HG03378 (cell line): ENCODE measurements around the gene ZNF506.
"Not testable (repeated sequence)": the region's sequence is repeated elsewhere in the genome, so short reads cannot be mapped to it uniquely, and the experiment has no call there.

Source experiments
- ATAC-seq: cut with Tn5 transposase; IDR thresholded peaks from one replicate; pipeline ENCODE4 v1.9.1; 2021; ENCODE audit warnings: mild to moderate bottlenecking, moderate library complexity; ENCODE audit not compliant: unreplicated experiment

The ZNF506 gene

DNA sequence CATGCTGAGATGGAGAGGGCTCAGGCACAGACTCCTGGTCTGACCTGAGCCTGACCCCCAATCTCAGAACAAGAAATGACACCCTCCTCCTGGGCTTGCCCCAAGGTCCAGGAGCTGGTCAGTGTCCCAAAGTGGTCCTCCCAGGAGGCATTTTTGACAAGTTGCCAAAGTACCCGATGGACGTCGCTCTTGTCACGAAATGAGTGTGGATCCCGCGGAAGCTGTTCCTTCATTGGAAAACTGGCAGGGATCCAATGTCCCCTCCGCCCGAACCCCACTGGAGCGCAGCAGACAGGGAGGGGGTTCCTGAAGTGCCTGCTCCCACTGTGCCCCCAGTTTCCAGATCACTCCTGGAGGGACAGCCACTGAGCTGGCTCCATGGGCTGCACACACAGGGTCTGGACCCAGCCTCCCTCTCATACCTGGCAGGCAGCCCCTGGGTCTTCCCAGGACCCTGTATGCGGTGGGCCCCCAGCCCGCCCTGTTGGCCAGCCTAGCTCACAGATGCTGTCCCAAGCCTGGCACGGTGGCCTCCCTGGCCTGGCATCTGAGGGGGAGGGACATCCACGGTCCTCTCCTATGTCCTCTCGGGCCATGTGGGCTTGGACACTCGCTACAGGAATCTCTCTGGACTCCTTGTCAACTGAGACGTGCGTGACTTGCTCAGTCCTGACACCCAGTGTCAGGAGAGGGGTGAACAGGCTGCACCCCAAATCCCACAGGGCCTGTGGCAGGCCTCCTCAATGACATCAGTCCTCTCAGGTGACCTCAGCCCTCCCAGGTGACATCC is 75.9 kb downstream of the ZNF506 start:
- no peak for ATAC-seq

DNA sequence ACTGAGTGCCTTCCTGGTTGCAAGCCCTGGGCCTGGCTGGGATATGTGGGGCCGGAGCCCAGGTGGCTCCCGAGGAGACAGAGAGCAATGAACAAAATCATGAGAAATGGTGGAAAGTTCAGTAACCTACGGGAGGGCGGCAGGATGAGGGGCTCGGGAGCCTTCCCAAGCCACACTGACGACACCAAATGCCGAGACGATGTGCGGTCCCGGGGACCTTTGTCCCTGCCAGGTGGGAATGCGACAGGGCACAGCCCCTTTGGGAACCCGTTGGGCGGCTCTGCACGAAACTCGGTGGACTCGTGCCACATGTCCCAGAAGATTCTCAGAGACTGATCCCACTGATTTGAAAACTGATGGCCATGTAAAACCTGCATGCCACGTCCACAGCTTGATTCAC is 76.9 kb downstream of the ZNF506 start:
- no peak for ATAC-seq

DNA sequence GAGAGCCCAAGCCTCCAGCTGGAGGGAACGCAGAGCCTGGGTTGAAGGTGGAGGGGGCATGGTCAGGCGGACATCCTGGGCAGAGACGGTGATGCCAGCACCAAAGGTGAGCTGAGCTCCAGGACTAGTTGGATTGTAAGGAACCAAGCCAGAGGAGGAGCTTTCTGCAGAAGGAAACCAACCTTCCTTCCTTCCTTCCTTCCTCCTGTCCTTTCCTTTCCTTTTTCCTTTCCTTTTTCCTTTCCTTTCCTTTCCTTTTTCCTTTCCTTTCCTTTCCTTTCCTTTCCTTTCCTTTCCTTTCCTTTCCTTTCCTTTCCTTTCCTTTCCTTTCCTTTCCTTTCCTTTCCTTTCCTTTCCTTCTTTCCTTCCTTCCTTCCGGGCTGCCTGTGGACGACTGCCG is 77.6 kb downstream of the ZNF506 start:
- not testable (repeated sequence) for ATAC-seq

DNA sequence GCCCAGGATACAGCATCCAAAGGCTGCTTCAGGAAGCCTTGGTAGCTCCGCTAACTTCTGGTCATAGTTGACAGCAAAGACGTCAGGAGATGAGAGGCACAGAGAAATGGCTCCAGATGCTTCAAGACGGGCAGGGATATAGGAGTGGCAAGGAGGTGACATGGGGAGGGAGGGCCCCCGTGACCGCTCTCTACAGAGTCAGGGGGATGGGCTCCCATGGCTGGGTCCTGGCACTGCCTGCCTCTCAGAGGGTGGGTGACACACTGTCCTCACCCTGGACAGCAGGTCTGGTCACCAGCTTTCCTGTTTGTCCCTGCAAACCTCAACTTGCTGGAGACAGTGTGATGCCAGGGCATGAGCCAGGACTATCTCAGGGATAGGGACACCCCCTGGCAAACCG is 78.4 kb downstream of the ZNF506 start:
- ATAC-seq, result no peak

DNA sequence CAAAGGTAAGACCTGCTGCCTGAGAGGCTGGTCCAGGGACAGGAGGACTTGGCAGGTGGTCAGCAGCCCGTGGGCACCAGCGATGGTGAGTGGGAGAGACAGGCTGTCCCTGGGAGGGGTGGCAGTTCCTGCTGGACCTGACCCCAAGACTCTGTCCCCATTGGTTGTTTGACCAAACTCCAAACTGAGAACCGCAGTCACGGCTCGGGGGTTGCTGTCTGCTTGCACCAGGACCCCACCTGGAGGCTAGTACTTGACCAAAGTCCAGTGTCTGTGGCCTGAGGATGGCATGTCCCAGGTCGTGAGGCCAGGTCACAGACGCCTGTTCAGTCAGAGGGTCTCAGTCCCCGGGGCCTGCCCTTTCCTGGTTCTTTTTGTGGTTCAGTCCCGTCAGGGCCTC is 78.8 kb downstream of the ZNF506 start:
- no peak for ATAC-seq
